ENCODE results near the gene SUSD3. TPM values are rescaled to one million over a fixed set of nuclear protein-coding genes. Genes with fewer than 3 reads are reported as not detected.

The SUSD3 gene
- total RNA-seq, 3 donors from 2014 or later, result 1.3 to 52.4 (median 45.9) TPM

DNA sequence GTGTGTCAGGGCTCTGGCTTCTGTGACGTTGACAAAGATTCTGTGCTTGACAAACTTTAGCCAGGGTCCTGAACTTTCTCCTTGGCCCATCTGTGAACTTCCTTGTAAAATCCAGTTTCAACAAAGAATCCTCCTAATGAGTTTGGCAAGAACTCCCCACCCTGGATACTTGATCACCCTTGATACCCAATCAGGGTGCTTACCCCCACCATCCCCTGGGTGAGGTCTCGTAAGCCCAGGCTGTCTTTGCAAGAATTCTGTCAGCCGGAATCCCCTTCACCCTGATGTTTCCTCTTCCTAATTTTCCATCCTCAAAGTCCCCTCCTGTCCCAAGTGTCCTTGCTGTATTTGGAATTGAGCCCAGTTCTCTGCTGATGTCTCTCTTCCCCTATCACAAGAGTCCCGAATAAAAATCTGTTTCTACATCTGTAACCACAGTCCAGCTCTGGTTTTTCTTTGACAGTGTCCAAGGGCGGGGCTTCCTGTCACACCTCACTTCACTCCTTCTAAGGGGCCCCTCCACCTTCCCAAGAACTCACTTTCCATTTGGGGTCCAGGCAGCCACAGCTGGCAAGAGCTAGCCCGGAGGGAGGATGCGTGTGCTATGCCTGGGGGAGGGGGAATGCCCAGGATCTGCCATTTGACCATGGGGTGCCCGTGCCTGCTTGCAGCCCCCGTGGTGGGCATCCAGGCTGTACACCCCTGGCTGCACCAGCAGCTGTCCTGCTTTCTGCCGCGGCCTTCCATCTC is 34.8 kb downstream of the SUSD3 start:
- DNase-seq (ENCODE audit: low spot score in 2 of 2), result peak in 1 of 2 donors; percentile 43
- intact Hi-C loops (cut with DNase I; ENCODE audit: low total_unique reads), result no loop called here
- TF ChIP-seq POLR2AphosphoS5 (IDR thresholded peaks at IDR 0.05) (no peak), POLR2A (IDR thresholded peaks at IDR 0.05) (no peak)
- TF ChIP-seq, protein P1, sequence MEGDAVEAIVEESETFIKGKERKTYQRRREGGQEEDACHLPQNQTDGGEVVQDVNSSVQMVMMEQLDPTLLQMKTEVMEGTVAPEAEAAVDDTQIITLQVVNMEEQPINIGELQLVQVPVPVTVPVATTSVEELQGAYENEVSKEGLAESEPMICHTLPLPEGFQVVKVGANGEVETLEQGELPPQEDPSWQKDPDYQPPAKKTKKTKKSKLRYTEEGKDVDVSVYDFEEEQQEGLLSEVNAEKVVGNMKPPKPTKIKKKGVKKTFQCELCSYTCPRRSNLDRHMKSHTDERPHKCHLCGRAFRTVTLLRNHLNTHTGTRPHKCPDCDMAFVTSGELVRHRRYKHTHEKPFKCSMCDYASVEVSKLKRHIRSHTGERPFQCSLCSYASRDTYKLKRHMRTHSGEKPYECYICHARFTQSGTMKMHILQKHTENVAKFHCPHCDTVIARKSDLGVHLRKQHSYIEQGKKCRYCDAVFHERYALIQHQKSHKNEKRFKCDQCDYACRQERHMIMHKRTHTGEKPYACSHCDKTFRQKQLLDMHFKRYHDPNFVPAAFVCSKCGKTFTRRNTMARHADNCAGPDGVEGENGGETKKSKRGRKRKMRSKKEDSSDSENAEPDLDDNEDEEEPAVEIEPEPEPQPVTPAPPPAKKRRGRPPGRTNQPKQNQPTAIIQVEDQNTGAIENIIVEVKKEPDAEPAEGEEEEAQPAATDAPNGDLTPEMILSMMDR (IDR thresholded peaks at IDR 0.05), result no peak

DNA sequence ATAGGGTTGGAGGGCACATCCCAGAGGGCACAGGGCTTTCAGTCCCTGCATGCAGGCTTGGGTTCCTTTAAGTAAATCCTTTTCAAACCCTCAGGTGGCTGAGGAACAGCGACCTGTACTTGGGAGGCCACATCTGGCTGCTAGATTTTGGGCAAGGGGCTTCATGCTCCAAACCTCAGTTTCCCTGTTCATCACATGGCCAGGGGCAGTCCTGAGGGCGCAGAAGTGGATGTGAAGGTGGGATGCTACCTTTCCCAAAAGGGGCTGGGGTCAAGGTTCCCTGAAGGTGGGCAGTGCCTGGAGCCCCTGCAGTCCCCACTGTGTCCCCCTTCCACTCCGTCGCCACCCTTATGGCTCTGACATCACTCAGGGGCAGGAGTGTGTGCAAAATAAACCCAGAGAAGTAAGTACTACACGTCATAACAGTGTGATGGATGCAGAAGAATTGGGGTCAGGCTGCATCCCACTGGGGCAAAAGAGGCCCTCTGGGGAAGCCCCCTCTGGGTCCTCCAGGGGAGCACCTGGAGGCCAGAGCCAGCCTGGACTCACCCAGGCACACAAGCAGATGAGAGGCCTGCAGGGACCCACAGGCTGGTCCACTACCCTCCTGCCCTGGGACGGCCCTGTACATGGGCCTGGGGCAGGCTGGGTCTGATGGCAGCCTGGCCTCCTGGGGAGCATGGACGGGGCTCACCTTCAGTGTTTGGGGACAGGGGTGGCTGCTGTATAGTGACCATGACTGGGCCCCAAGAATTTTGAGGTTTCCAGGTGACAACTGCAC is 35.6 kb downstream of the SUSD3 start:
- Histone ChIP-seq H3K36me3 (no peaks in the 10 kb centered on the region), H3K9me3 (peaks cover 5 to 13% of the 10 kb centered on the region in 2 donors), H3K4me3 (no peak overlapping the region), H3K27me3 (no peaks in the 10 kb centered on the region), H3K27ac (peak overlapping the region; percentile 94 to 96), H3K4me1 (peaks cover 0 to 30% of the 10 kb centered on the region in 2 donors)
- TF ChIP-seq, protein P1 (IDR thresholded peaks at IDR 0.05), result no peak
- TF ChIP-seq POLR2A (IDR thresholded peaks at IDR 0.05), result no peak
- no peak for TF ChIP-seq POLR2AphosphoS5 (IDR thresholded peaks at IDR 0.05)
- peak in 1 of 2 donors; percentile 48 for DNase-seq (ENCODE audit: low spot score in 2 of 2)
- intact Hi-C loops (cut with DNase I; ENCODE audit: low total_unique reads), result no loop called here

More for the DNA sequence above, 34.8 kb downstream of the SUSD3 start:
- H3K27me3 ChIP-seq, result no peaks in the 10 kb centered on the region
- peaks cover 5 to 13% of the 10 kb centered on the region in 2 donors for H3K9me3 ChIP-seq
- no peak overlapping the region for H3K4me3 ChIP-seq
- H3K4me1 ChIP-seq, result peaks cover 0 to 22% of the 10 kb centered on the region in 2 donors
- peak overlapping the region; percentile 94 to 96 for H3K27ac ChIP-seq
- H3K36me3 ChIP-seq, result no peaks in the 10 kb centered on the region

DNA sequence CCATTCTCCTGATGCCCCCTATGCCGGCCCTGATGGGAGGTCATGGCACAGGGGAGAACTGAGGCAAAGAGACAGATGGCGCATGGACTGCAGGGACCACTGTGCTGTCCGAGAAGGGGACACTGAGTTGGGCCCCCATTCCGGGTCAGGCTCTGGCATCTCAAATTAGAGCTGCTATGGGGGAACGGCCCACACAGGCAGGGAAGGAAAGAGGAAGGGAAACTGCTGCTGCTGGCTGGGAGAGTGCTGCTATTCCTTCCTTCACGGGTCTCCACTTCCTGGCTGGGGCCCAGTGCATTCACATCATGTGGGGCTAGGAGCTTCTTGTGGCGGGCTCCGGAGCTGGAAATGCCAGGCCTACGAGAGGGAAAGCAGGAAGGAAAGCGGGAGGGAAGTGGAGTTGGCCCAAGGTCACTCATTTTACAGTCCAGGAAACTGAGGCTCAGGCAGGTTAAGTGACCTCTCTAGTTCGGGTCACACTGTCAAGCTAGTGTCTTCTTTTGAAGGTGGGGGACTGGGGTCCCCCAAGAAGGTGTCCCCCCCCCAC is 36.2 kb downstream of the SUSD3 start:
- intact Hi-C loops (cut with DNase I; ENCODE audit: low total_unique reads), result loop anchor here (5.0 kb wide), 1 partner anchor 38 kb away; the partner anchor contains the start of gene NINJ1
- DNase-seq (ENCODE audit: low spot score in 2 of 2), result peak; percentile 51 to 59
- peaks cover 0 to 33% of the 10 kb centered on the region in 2 donors for H3K4me1 ChIP-seq
- H3K27me3 ChIP-seq, result no peaks in the 10 kb centered on the region
- no peaks in the 10 kb centered on the region for H3K36me3 ChIP-seq
- H3K27ac ChIP-seq, result peak overlapping the region; percentile 94 to 96
- TF ChIP-seq POLR2AphosphoS5 (IDR thresholded peaks at IDR 0.05) (no peak), POLR2A (IDR thresholded peaks at IDR 0.05) (no peak)
- TF ChIP-seq, protein P1 (IDR thresholded peaks at IDR 0.05), result no peak
- peak overlapping the region; percentile 50 to 97 (median 86) for H3K4me3 ChIP-seq
- H3K9me3 ChIP-seq, result peaks cover 5 to 13% of the 10 kb centered on the region in 2 donors

DNA sequence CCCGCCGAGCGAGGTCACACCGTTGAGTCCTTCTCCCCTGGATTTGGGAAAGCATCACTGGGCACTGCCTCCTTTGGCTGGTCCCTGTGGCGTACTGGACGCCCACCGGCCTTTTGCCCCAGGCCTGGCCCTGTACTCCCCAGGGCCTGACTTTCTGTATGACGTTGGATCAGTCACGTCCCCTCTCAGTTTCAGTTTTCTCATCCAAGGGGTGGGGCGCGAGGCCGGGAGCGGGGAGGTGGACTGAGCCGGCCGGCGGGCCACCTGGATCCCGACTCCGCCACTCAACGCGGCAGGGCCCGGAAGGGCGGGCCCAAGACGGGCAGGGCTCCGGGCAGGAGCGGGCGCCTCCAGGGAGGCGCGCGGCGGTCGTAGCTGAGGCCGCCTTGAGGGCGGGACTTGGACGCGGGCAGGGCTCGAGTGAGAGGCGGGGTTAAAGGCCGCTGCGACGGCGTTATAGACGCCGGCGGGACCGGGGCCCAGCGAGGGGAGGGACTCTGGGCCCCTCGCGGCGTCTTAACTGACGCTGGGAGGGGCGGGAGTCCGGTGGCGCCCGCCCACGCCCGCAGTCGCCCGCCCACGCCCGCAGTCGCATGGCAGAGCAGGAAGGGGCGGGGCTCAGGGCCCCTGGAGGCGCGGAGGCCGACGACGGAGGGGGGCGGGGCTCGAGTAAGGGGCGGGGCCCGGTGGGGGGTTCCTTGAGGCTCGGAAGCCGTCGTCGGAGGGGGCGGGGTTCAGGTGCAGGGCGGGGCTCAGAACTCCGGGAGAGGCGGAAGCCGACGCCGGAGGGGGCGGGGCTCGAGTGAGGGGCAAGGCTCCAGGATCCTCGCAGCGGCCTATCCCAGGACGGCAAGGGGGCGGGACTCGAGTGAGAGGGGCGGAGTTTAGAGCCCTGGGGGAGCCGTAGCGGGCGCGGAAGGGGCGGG is 37.0 kb downstream of the SUSD3 start:
- intact Hi-C loops (cut with DNase I; ENCODE audit: low total_unique reads), result loop anchor here (5.0 kb wide), 1 partner anchor 37 kb away; the partner anchor contains the start of gene NINJ1
- DNase-seq (ENCODE audit: low spot score in 2 of 2), result peak; percentile 99 to 100
- Histone ChIP-seq H3K4me1 (peaks cover 0 to 33% of the 10 kb centered on the region in 2 donors), H3K4me3 (peak overlapping the region; percentile 75 to 97 (median 86)), H3K27me3 (no peaks in the 10 kb centered on the region), H3K27ac (peak overlapping the region; percentile 94 to 96), H3K36me3 (no peaks in the 10 kb centered on the region), H3K9me3 (peaks cover 5 to 13% of the 10 kb centered on the region in 2 donors)
- TF ChIP-seq POLR2A (IDR thresholded peaks at IDR 0.05), result peak; percentile 61
- peak; percentile 70 to 78 (median 73) for TF ChIP-seq POLR2AphosphoS5 (IDR thresholded peaks at IDR 0.05)
- TF ChIP-seq, protein P1 (IDR thresholded peaks at IDR 0.05), result no peak

Measured in breast epithelium (tissue), 4 donors.